ENCODE measurements around the gene CLK3. TPM values are rescaled to one million over a fixed set of nuclear protein-coding genes. Genes with fewer than 3 reads are reported as not detected.

Gene CLK3
- total RNA-seq, 2 experiments from 2014 or later, result 86.5 to 109 TPM

- Histone ChIP-seq H3K4me3 (ENCODE audit: low read depth, low read length, poor library complexity, severe bottlenecking) (no peak overlapping the region), H2AFZ (ENCODE audit: low read length) (no peak overlapping the region), H3K79me2 (ENCODE audit: insufficient read depth, low read depth, low read length) (no peaks in the 10 kb centered on the region), H4K20me1 (ENCODE audit: insufficient read depth, low read length) (no peaks in the 10 kb centered on the region; the same call in 1 of the 2 replicates), H3K36me3 (ENCODE audit: insufficient read depth, low read length) (peaks cover 19% of the 10 kb centered on the region), H3K9me3 (ENCODE audit: low read length) (no peaks in the 10 kb centered on the region), H3K4me2 (ENCODE audit: low read length) (no peak overlapping the region), H3K4me1 (ENCODE audit: insufficient read depth, low read length, poor library complexity, severe bottlenecking) (no peaks in the 10 kb centered on the region), H3K9me2 (ENCODE audit: insufficient read depth, low read length) (no peaks in the 10 kb centered on the region), H3K27ac (ENCODE audit: low read depth, low read length, poor library complexity, severe bottlenecking) (no peak overlapping the region)
- BruUV-seq (replicated peaks), result no TSS peak
- intact Hi-C loops (cut with micrococcal nuclease; ENCODE audit: unreplicated experiment), result no loop called here
- DNase-seq (ENCODE audit: low spot score), result no peak
- POLR2A ChIA-PET, result interaction anchor here (0.7 to 1.3 kb wide), 2 partner anchors 14 to 27 kb away, joined by 3 to 6 read pairs; no protein-coding TSS in a partner anchor
- CTCF ChIA-PET (ENCODE audit: unreplicated experiment), result no interaction called here
- TF ChIP-seq EZH2phosphoT487 (IDR thresholded peaks at IDR 0.05; ENCODE audit: borderline replicate concordance, low read depth, low read length) (no peak), CTCF (conservative IDR thresholded peaks at IDR 0.05; ENCODE audit: low read length) (no peak)
These were observed 47.8 kb downstream of the CLK3 start for GRCh38 chr15:74663303-74664027.

GRCh38 chr15:74664028-74664616 lies 48.5 kb downstream of the CLK3 start:
- intact Hi-C loops (cut with micrococcal nuclease; ENCODE audit: unreplicated experiment), result no loop called here
- Histone ChIP-seq H3K4me2 (ENCODE audit: low read length) (no peak overlapping the region), H3K27ac (ENCODE audit: low read depth, low read length, poor library complexity, severe bottlenecking) (no peak overlapping the region), H4K20me1 (ENCODE audit: insufficient read depth, low read length) (no peaks in the 10 kb centered on the region; the same call in 1 of the 2 replicates), H3K4me3 (ENCODE audit: low read depth, low read length, poor library complexity, severe bottlenecking) (no peak overlapping the region), H3K79me2 (ENCODE audit: insufficient read depth, low read depth, low read length) (no peaks in the 10 kb centered on the region), H3K36me3 (ENCODE audit: insufficient read depth, low read length) (peaks cover 23% of the 10 kb centered on the region), H3K9me2 (ENCODE audit: insufficient read depth, low read length) (no peaks in the 10 kb centered on the region), H2AFZ (ENCODE audit: low read length) (no peak overlapping the region), H3K9me3 (ENCODE audit: low read length) (no peaks in the 10 kb centered on the region), H3K4me1 (ENCODE audit: insufficient read depth, low read length, poor library complexity, severe bottlenecking) (no peaks in the 10 kb centered on the region)
- DNase-seq (ENCODE audit: low spot score), result no peak
- TF ChIP-seq EZH2phosphoT487 (IDR thresholded peaks at IDR 0.05; ENCODE audit: borderline replicate concordance, low read depth, low read length) (no peak), CTCF (conservative IDR thresholded peaks at IDR 0.05; ENCODE audit: low read length) (no peak)
- no TSS peak for BruUV-seq (replicated peaks)
- POLR2A ChIA-PET, result interaction anchor here (0.7 to 1.3 kb wide), 3 partner anchors 15 to 81 kb away, joined by 3 to 6 read pairs (median 3); no protein-coding TSS in a partner anchor
- CTCF ChIA-PET (ENCODE audit: unreplicated experiment), result no interaction called here

GRCh38 chr15:74664670-74665069 lies 49.0 kb downstream of the CLK3 start:
- Histone ChIP-seq H3K79me2 (ENCODE audit: insufficient read depth, low read depth, low read length) (no peaks in the 10 kb centered on the region), H3K27ac (ENCODE audit: low read depth, low read length, poor library complexity, severe bottlenecking) (no peak overlapping the region)
- CTCF ChIA-PET (ENCODE audit: unreplicated experiment), result no interaction called here

More at GRCh38 chr15:74664670-74665069, 49.0 kb downstream of the CLK3 start:
- POLR2A ChIA-PET, result interaction anchor here (0.8 to 1.3 kb wide), 2 partner anchors 12 to 81 kb away, joined by 3 read pairs; no protein-coding TSS in a partner anchor
- H3K4me2 ChIP-seq (ENCODE audit: low read length), result no peak overlapping the region
- no peaks in the 10 kb centered on the region for H3K9me2 ChIP-seq (ENCODE audit: insufficient read depth, low read length)
- intact Hi-C loops (cut with micrococcal nuclease; ENCODE audit: unreplicated experiment), result no loop called here
- H3K36me3 ChIP-seq (ENCODE audit: insufficient read depth, low read length), result peaks cover 23% of the 10 kb centered on the region
- TF ChIP-seq CTCF (conservative IDR thresholded peaks at IDR 0.05; ENCODE audit: low read length) (no peak), EZH2phosphoT487 (IDR thresholded peaks at IDR 0.05; ENCODE audit: borderline replicate concordance, low read depth, low read length) (no peak)
- no peak for DNase-seq (ENCODE audit: low spot score)
- H3K9me3 ChIP-seq (ENCODE audit: low read length), result no peaks in the 10 kb centered on the region
- no TSS peak for BruUV-seq (replicated peaks)
- no peak overlapping the region for H2AFZ ChIP-seq (ENCODE audit: low read length)
- no peak overlapping the region for H3K4me3 ChIP-seq (ENCODE audit: low read depth, low read length, poor library complexity, severe bottlenecking)
- no peaks in the 10 kb centered on the region; the same call in 1 of the 2 replicates for H4K20me1 ChIP-seq (ENCODE audit: insufficient read depth, low read length)
- H3K4me1 ChIP-seq (ENCODE audit: insufficient read depth, low read length, poor library complexity, severe bottlenecking), result no peaks in the 10 kb centered on the region

Data from OCI-LY7 (cell line).